BJ (cell line): ENCODE measurements around the gene GPX5. TPM values are rescaled to one million over a fixed set of nuclear protein-coding genes. Genes with fewer than 3 reads are reported as not detected.
A peak's percentile ranks its signal among the peaks of the same experiment; 100 is the strongest.
"Not testable (repeated sequence)": the region's sequence is repeated elsewhere in the genome, so short reads cannot be mapped to it uniquely, and the experiment has no call there.

ENCODE experiments used
- CTCF ChIA-PET: fragments of 350-600 bp; formaldehyde crosslinking; extraction: SDS; loops from one replicate; lab custom pipeline; 2021; ENCODE audit warnings: antibody characterized with exemption, inconsistent platforms; lab: Yijun Ruan, JAX
- POLR2A ChIA-PET: fragments of 300-600 bp; sonication (Branson Sonifier 250); formaldehyde crosslinking; extraction: SDS; loops from one replicate; lab custom pipeline; 2021; ENCODE audit warnings: antibody characterized with exemption; lab: Charles Lee
- DNase-seq: peaks from one replicate; pipeline ENCODE4 v3.0.0-alpha.2; 2011; ENCODE audit warnings: low read depth
- H3K27me3 ChIP-seq: 2 replicates; pipeline ENCODE4 v1.6.0; 2011; ENCODE audit warnings: low read length; ENCODE audit not compliant: control insufficient read depth, insufficient read depth
- H3K36me3 ChIP-seq: 2 replicates; pipeline ENCODE4 v1.5.1; 2011; ENCODE audit warnings: low read length; ENCODE audit not compliant: control insufficient read depth, insufficient read depth
- H3K4me3 ChIP-seq: 2 replicates; pipeline ENCODE4 v1.5.1; 2011; ENCODE audit warnings: low read depth, mild to moderate bottlenecking, control low read depth, low read length
- CTCF ChIP-seq: IDR thresholded peaks from 2 replicates; pipeline ENCODE4 v1.5.1; 2011; ENCODE audit warnings: low read depth, mild to moderate bottlenecking, control low read depth, inconsistent platforms, low read length, moderate library complexity; ENCODE audit not compliant: insufficient read depth
- polyA plus RNA-seq: library from polyadenylated mRNA; depleted of rRNA; stranded (reverse); fragments of >200 nt; gene quantifications from 2 replicates; pipeline ENCODE4 v1.2.3, GENCODE V29; 2011

The GPX5 gene
- polyA plus RNA-seq, 1 experiment: not detected

- TF ChIP-seq CTCF: peak; percentile 43
- CTCF ChIA-PET: no interaction called here
- POLR2A ChIA-PET: no interaction called here
- peak; percentile 18 for DNase-seq
- H3K36me3 ChIP-seq: no peaks in the 10 kb centered on the region
- no peaks in the 10 kb centered on the region for H3K27me3 ChIP-seq
- no peak overlapping the region for H3K4me3 ChIP-seq
Observed at GRCh38 chr6:28542440-28543296, 17.0 kb downstream of the GPX5 start.

- Histone ChIP-seq H3K4me3 (peak overlapping the region; percentile 21; the same call in 1 of the 2 replicates), H3K27me3 (no peaks in the 10 kb centered on the region), H3K36me3 (no peaks in the 10 kb centered on the region)
- TF ChIP-seq CTCF: no peak
- DNase-seq: no peak
- ChIA-PET CTCF (interaction anchor here (1.0 kb wide), 1 partner anchor 20 kb away, joined by 3 read pairs; no protein-coding TSS in a partner anchor), POLR2A (no interaction called here)
Observed at GRCh38 chr6:28543651-28544610, 18.2 kb downstream of the GPX5 start.

GRCh38 chr6:28545955-28546354 is 20.3 kb downstream of the GPX5 start:
- H3K27me3 ChIP-seq: no peaks in the 10 kb centered on the region
- H3K4me3 ChIP-seq: no peak overlapping the region
- DNase-seq: no peak
- no peak for TF ChIP-seq CTCF
- no peaks in the 10 kb centered on the region for H3K36me3 ChIP-seq
- ChIA-PET CTCF (no interaction called here), POLR2A (no interaction called here)

DNA sequence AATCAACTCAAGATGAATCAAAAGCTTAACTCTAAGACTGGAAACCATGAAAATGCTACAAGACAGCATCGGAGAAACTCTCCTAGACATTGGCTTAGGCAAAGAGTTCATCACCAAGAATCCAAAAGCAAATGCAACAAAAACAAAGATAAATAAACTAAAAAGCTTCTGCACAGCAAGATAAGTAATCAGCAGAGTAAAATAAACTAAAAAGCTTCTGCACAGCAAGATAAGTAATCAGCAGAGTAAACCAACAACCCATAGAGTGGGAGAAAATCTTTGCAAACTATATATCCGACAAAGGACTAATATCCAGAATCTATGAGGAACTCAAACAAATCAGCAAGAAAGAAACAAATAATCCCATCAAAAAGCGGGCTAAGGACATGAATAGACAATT is 21.3 kb downstream of the GPX5 start:
- POLR2A ChIA-PET, H3K36me3 ChIP-seq, H3K27me3 ChIP-seq, CTCF ChIA-PET, H3K4me3 ChIP-seq, DNase-seq: not testable (repeated sequence)

DNA sequence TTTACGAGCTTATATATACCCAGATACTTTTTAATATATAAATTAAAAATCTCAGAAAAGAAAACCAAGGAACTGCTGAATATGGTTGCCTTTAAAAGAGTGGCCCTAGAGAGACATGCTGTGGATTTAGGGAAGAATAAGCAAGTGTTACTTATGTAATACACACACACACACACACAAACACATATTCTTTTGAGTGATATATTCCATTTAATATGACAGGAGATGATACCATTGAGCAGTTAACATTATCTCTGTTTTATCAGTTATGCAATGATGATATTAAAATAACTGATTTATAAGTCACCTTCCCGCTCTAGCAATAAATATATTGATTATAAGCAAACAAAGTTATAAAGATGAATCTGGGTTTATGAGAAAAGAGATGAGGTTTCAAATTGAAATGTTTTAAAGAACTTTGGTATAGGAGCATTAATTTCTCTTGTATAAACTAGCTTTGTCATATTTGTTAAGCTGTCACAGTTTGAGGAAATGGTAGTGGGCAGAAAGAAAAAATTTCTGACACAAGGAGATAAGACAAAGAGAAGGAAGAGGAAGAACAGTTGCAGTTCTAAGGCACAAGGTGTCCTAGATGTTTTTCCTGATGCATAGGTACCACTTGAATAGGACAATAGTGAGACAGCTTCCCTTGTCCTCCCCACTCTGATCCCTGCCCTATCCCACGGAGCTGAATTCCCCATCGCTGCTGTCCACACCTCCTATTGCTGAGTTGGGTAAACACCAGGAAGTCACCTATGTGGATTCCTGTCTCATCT is 26.4 kb downstream of the GPX5 start:
- TF ChIP-seq CTCF: no peak
- no peak for DNase-seq
- CTCF ChIA-PET: interaction anchor here (1.3 kb wide), 1 partner anchor 78 kb away, joined by 3 read pairs; no protein-coding TSS in a partner anchor
- Histone ChIP-seq H3K36me3 (no peaks in the 10 kb centered on the region), H3K27me3 (no peaks in the 10 kb centered on the region; the same call in 1 of the 2 replicates), H3K4me3 (no peak overlapping the region)
- POLR2A ChIA-PET: interaction anchor here (0.5 kb wide), 1 partner anchor 719 kb away, joined by 3 read pairs; no protein-coding TSS in a partner anchor
